ENCODE data around the gene ERCC3.

Gene ERCC3

DNA sequence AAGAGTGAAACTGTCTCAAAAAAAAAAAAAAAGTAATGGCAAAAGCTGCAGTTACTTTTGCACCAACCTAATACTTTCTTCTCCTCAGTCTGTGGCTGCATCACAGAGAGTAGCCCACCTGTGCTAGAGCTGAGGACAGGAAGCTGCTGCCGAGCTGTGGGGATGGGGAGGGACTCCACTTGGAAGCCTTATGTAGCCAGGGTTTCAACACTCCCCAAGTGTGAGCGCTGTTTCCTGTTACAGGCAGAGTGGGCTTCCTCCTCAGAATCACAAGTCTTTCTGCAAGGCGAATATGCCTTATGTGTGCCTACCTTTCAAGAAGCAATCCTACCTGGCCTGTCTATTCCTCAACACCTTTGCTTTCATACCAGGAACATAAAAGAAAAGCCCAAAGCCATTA lies 37.6 kb downstream of the ERCC3 start:
- no peak for TF ChIP-seq GATA2 (IDR thresholded peaks at IDR 0.05; ENCODE audit: low read depth, low read length)
- TF ChIP-seq GATA3 (IDR thresholded peaks at IDR 0.05; ENCODE audit: low read depth, low read length) = no peak

DNA sequence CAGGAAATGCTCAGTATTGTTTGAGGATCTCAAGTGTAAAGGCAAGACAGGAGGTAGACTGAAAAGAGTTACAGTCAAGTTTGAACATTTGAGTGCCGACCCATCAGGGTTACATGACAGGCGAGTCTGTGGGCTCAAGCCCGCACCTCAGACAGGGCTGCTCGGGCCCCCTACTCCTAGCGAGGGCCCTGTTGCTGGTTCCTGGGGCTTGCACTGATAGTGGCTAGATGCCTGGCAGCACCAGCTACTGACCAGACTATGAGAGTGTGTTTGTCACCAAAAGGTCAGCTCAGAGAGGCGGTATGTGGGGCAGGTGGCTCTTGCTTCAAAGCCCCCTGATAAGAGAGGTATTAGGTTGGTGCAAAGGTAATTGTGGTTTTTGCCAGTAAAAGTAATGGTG lies 38.2 kb downstream of the ERCC3 start:
- TF ChIP-seq GATA2 (IDR thresholded peaks at IDR 0.05; ENCODE audit: low read depth, low read length) (no peak), GATA3 (IDR thresholded peaks at IDR 0.05; ENCODE audit: low read depth, low read length) (no peak)

DNA sequence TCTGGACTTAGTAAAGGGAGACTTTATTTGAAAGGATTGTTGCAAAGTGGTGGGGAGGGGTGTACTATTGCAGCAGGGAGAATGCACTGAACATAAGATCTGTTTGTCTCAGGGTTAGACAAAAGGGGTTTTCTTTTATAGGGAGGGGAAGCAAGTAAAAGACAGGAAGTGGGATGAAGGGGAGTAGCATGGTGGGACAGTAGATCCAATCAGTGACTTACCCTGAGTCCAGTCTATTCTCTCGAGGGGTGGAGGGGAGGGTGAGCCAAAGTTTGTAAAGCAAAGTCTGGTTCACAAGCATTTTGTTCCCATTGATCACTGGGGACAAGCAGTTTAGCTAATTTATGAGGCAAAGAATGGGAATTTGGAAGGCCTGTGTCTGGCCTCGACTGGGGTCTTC lies 38.8 kb downstream of the ERCC3 start:
- no peak for TF ChIP-seq GATA3 (IDR thresholded peaks at IDR 0.05; ENCODE audit: low read depth, low read length)
- no peak for TF ChIP-seq GATA2 (IDR thresholded peaks at IDR 0.05; ENCODE audit: low read depth, low read length)

DNA sequence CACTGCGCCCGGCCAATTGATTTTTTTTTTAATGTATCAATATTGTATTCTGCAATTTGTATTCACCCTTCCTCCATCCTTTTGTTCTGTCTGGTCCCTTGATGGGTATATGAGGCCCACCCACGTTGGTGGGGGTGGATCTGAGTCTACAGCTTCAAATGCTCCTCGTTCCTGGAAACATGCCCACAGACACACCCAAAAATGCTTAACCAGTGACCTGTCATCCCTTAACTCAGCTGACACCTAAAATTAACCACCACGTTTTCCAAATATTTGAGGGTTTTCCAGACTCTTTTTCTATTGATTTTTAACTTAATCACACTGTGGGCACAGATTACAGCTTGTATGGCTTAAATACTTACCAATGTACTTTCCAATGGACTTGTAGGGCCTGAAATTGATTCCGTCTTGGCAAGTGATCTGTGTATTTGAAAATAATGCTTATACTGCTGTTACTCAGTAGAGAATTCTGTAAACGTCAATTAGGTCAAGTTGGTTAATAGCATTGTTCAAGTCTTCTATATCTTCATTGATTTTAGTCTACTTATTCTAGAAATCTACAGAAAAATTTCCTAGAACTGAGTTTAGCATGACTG lies 39.5 kb downstream of the ERCC3 start:
- TF ChIP-seq GATA2 (IDR thresholded peaks at IDR 0.05; ENCODE audit: low read depth, low read length) (no peak), GATA3 (IDR thresholded peaks at IDR 0.05; ENCODE audit: low read depth, low read length) (no peak)

DNA sequence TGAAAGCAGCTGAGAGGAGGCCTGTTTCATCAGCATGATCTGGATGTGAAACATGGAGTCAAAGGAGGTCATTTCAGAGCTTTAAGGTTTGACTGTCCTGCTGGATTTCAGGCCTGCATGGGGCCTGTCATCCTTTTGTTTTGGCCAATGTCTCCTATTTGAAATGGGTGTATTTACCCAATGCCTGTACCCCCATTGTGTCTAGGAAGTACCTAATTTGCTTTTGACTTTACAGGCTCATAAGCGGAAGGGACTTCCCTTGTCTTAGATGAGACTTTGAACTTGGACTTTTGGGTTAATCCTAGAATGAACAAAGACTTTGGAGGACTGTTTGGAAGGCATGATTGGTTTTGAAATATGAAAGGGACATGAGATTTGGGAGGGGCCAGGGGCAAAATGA lies 54.5 kb downstream of the ERCC3 start:
- TF ChIP-seq GATA3 (IDR thresholded peaks at IDR 0.05; ENCODE audit: low read depth, low read length) = no peak
- no peak for TF ChIP-seq GATA2 (IDR thresholded peaks at IDR 0.05; ENCODE audit: low read depth, low read length)

DNA sequence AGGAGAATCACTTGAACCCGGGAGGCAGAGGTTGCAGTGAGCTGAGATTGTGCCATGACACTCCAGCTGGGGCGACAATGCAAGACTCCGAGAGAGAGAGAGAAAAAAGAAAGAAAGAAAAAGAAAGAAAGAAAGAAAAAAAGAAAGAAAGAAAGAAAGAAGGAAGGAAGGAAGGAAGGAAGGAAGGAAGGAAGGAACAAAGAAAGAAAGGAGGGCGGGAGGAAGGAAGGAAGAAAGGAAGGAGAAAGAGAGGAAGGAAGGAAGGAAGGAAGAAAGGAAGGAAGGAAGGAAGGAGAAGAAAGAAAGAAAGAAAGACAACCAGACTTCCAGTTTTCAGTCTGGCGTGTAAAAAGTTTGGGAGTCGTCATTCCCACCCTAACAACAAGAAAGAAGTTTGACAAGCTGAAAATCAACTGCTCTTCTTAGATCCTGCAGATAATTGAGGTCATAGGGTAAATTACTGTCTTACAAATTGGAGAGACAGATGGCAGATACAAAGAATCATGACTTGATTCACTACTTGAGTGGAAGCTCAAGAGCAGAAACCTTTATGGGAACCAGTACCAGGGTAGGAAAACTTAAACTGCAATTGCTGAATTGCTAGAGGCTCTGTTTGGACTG lies 58.8 kb downstream of the ERCC3 start:
- TF ChIP-seq GATA2 (IDR thresholded peaks at IDR 0.05; ENCODE audit: low read depth, low read length) (no peak), GATA3 (IDR thresholded peaks at IDR 0.05; ENCODE audit: low read depth, low read length) (no peak)

DNA sequence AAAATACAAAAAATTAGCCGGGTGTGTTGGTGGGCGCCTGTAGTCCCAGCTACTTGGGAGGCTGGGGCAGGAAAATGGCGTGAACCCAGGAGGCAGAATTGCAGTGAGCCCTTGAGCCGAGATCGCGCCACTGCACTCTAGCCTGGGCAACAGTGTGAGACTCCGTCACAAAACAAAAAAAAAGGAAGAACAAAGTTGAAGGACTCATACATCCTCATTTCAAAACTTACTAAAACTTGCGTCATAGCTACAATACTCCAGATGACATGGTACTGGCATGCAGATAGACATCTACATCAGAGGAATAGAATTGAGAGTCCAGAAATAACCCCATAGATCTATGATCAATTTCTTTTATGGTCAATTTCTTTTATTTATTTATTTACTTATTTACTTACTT lies 60.2 kb downstream of the ERCC3 start:
- no peak for TF ChIP-seq GATA2 (IDR thresholded peaks at IDR 0.05; ENCODE audit: low read depth, low read length)
- TF ChIP-seq GATA3 (IDR thresholded peaks at IDR 0.05; ENCODE audit: low read depth, low read length) = no peak

DNA sequence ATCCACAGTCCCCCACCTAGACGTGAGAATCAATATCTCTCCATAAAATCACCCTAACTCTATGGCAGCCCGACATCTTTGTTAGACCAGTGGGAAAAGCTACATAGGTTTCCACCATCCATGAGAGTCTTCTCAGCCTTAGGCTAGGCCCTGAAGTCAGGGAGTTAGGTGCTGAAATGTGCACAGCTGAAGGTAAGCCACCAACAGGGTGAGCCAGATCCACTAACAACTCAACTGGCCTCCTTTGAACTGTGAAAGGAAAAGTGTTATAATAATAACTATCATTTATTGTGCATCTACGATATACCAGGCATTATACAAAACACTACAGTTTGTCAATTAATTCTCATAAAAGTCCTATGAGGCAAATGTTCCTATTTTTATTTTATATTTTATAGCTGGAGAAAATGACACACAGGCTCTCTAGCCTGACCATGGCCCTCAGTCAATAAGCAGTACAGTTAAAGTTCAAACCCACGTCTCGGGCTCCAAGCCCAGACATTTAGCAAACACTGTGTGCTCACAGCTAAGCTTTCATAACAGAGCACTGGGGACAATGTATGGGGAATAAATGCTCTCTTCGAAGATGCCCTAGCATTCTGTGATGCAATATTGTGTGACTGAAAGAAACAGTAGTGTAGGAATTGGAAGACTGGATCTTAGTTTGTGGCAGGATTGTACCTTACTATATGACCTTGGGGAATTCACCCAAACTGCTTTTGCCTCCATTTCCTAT lies 62.6 kb downstream of the ERCC3 start:
- TF ChIP-seq GATA2 (IDR thresholded peaks at IDR 0.05; ENCODE audit: low read depth, low read length) (no peak), GATA3 (IDR thresholded peaks at IDR 0.05; ENCODE audit: low read depth, low read length) (no peak)

DNA sequence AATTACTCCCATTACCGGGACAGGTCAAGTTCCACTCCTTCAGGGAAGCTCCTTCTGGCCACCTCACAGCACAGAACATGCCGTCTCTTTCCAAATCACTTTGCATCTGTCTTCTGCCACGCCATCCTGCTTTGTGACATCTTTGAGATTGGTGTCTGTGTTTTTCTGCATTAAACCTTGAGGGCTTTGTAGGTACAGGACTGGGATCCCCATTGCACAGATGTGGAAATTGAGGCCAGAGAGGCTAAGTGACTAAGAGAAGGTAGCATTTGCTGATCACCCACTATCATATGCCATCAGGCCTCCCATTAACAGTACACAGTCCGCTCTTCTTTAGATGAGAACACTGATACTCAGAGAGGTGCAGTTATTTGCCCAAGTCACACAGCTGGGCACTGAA lies 64.4 kb downstream of the ERCC3 start:
- TF ChIP-seq GATA2 (IDR thresholded peaks at IDR 0.05; ENCODE audit: low read depth, low read length) (no peak), GATA3 (IDR thresholded peaks at IDR 0.05; ENCODE audit: low read depth, low read length) (no peak)

DNA sequence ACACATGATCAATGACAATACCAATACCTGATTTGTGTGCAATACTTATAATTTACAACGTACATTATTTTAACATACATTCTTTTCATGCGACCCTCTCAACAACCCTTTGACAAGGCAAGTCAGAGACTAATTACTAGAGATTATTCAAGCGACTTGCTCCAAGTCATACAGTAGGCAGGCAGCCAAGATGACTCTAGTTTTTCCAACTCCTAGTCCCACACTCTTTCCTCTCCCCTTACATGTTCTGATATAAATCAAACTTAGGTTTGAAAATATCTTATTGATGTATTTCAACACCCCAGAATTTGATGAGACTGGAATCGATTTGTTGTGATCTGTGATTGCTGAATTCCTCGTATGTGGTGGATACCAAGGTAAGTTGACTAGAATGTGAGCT lies 65.8 kb downstream of the ERCC3 start:
- TF ChIP-seq GATA3 (IDR thresholded peaks at IDR 0.05; ENCODE audit: low read depth, low read length) (no peak), GATA2 (IDR thresholded peaks at IDR 0.05; ENCODE audit: low read depth, low read length) (no peak)

DNA sequence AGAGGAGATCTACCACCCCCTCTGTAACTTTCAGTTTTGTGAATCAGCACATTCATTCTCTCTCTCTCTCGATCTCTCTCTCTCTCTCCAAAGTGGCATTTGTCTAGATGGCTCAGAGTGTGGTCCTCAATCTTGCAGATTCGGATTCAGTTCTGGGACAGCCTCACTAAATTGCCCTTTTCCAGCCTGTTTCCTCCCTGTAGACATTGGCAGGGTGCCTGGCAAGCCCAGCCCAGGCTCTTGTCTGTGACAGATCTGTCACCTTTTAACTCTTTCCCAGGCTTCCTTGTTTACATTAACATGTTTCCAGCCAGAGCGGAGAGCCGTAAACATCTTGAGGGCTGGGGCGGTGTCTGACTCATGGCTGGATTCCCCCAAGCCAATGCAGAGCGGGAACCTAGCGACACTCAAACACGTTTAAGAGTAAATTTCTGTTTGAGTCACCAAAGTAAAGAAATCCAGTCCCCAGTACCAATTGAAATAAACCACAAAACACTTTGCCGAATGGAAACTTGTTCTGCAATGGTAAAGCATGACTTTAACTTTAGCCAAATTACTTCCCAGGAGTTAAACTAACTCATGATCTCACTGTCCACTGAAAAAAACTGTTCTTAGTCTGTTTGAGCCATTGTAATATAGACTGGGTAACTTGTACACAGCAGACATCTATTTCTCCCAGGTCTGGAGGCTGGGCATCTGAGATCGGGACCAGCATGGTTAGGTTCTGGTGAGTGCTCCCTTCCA lies 67.3 kb downstream of the ERCC3 start:
- no peak for TF ChIP-seq GATA2 (IDR thresholded peaks at IDR 0.05; ENCODE audit: low read depth, low read length)
- no peak for TF ChIP-seq GATA3 (IDR thresholded peaks at IDR 0.05; ENCODE audit: low read depth, low read length)

DNA sequence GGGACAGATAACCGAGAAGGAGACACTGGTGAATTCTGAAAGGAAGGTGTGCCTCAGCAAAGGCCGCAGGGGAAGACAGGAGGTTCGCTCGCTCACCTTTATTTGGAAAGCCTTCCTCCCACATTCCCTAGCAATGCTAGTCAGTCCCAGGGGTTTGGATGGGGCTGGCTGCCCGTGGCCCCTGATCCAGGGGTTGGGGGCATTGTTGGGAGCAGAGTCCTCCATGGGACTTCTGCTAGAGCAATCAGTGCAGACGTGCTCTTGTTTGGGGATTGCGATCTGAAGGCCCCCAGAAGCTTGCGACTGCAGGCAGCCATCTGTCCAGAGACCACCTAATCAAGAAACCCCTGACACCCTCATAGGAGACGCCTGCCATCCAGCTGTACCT lies 67.8 kb downstream of the ERCC3 start:
- no peak for TF ChIP-seq GATA3 (IDR thresholded peaks at IDR 0.05; ENCODE audit: low read depth, low read length)
- TF ChIP-seq GATA2 (IDR thresholded peaks at IDR 0.05; ENCODE audit: low read depth, low read length) = no peak

DNA sequence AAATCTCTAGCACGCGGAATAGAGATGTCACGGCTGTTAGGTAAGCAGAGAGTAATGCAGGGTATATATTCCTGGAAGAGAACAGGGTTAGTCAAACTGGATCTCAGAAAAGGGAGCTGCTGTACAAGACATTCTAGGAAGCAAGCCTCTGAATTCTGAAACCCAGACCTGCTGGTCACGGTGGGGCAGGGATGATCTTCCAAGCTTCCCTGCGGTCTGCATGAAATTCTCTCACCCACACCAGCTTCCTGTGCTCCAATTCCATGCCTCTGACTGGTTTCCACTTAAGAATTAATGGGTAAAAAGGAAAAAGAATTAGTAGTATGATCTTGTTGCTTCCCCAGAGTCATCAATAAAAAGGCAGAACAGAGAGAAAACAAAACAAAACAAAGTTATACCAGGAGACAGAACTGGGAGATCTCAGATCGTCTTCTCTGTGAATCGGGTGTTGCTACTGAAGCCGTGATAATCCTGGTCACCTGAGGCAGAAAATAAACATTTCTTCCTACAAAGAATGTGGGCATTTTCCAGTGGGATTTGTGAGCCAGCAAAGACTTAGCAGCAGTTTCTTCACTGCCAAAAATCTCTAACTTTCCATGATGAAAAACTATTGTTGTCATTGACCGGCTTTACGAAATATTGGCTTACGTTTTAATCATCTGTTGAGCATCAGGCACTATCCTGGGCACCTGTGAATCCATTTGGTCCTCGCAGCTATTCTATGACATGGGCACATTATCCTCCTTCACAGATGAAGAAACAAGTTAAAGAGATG lies 68.6 kb downstream of the ERCC3 start:
- TF ChIP-seq GATA3 (IDR thresholded peaks at IDR 0.05; ENCODE audit: low read depth, low read length) = no peak
- TF ChIP-seq GATA2 (IDR thresholded peaks at IDR 0.05; ENCODE audit: low read depth, low read length) = no peak

Data from SH-SY5Y (cell line).